Endodermal cell (in vitro differentiated cells): ENCODE data around the gene UVRAG. TPM values are rescaled to one million over a fixed set of nuclear protein-coding genes. Genes with fewer than 3 reads are reported as not detected.

Experiments used
- DNase-seq: peaks from one replicate; pipeline ENCODE4 v3.0.0-alpha.2; 2017
- H3K27ac ChIP-seq: 2 replicates; pipeline ENCODE4 v1.5.1; 2013; ENCODE audit warnings: mild to moderate bottlenecking, low read depth, low read length, moderate library complexity
- H3K27me3 ChIP-seq: 2 replicates; pipeline ENCODE4 v1.6.1; 2013; ENCODE audit warnings: mild to moderate bottlenecking, low read length, moderate library complexity; ENCODE audit not compliant: insufficient read depth, control insufficient read depth, poor library complexity, severe bottlenecking
- H3K36me3 ChIP-seq: 2 replicates; pipeline ENCODE4 v1.7.0; 2013; ENCODE audit warnings: mild to moderate bottlenecking, low read length, moderate library complexity; ENCODE audit not compliant: control insufficient read depth, insufficient read depth
- H3K4me1 ChIP-seq: one replicate; pipeline ENCODE4 v1.7.0; 2013; ENCODE audit warnings: low read length; ENCODE audit not compliant: control insufficient read depth, insufficient read depth
- H3K4me3 ChIP-seq: 2 replicates; pipeline ENCODE4 v1.5.1; 2013; ENCODE audit warnings: mild to moderate bottlenecking, low read length, moderate library complexity
- H3K9ac ChIP-seq: 2 replicates; pipeline ENCODE4 v1.6.1; 2013; ENCODE audit warnings: mild to moderate bottlenecking, low read length, moderate library complexity; ENCODE audit not compliant: poor library complexity, severe bottlenecking; ENCODE audit errors: extremely low read depth
- H3K9me3 ChIP-seq: 2 replicates; pipeline ENCODE4 v1.6.1; 2013; ENCODE audit warnings: mild to moderate bottlenecking, low read length, moderate library complexity; ENCODE audit not compliant: control insufficient read depth
- H3K27ac Mint-ChIP-seq: 2 replicates; pipeline ENCODE4 v1.8.0; 2020; ENCODE audit warnings: mixed read lengths
- H3K27me3 Mint-ChIP-seq: 2 replicates; pipeline ENCODE4 v1.8.0; 2021; ENCODE audit warnings: mild to moderate bottlenecking, mixed read lengths; ENCODE audit not compliant: insufficient read depth
- H3K36me3 Mint-ChIP-seq: 2 replicates; pipeline ENCODE4 v1.8.0; 2020; ENCODE audit warnings: low read depth, mixed read lengths
- H3K4me1 Mint-ChIP-seq: 2 replicates; pipeline ENCODE4 v1.8.0; 2020; ENCODE audit warnings: mixed read lengths
- H3K4me3 Mint-ChIP-seq: 2 replicates; pipeline ENCODE4 v1.8.0; 2020; ENCODE audit warnings: mild to moderate bottlenecking, moderate library complexity, mixed read lengths
- H3K9me3 Mint-ChIP-seq: 2 replicates; pipeline ENCODE4 v1.8.0; 2020; ENCODE audit warnings: mild to moderate bottlenecking, mixed read lengths
- CTCF ChIP-seq: fragments of 200-600 bp; sonication (generic); conservative IDR thresholded peaks from 2 replicates; pipeline ENCODE4 v1.5.0; 2021; ENCODE audit warnings: antibody characterized with exemption, mild to moderate bottlenecking
- WGBS, 2 experiments: methylation state at CpG; one replicate each; pipeline versions ENCODE4 v1.1.5 to v1.1.7; 2013; ENCODE audit warnings: missing lambda C conversion rate in 2 of 2, mixed read lengths in 1 of 2; ENCODE audit not compliant: insufficient coverage in 1 of 2, insufficient read length in 1 of 2; 5-methylcytosine and 5-hydroxymethylcytosine counted together
- total RNA-seq, 2 donors: library from RNA; stranded (reverse); fragmentation: NEBNext Ultra II Directional in 1 of 2; extraction: Animal tissue kit (Norgen Biotek cat#: 25700) in 1 of 2; gene quantifications; 2 replicates in 1 of 2; 3 replicates in 1 of 2; pipeline ENCODE4 v1.2.1, GENCODE V29; 2021

Gene UVRAG
- total RNA-seq, 2 donors from 2014 or later, result 19.7 to 34.9 TPM

- Mint-ChIP-seq H3K4me1 (peaks cover 5% of the 10 kb centered on the region), H3K36me3 (peaks cover 8% of the 10 kb centered on the region), H3K27ac (no peak overlapping the region), H3K9me3 (peaks cover 2% of the 10 kb centered on the region), H3K27me3 (no peaks in the 10 kb centered on the region), H3K4me3 (no peak overlapping the region)
- TF ChIP-seq CTCF, result no peak
- no peak overlapping the region for H3K9ac ChIP-seq
- no peaks in the 10 kb centered on the region for H3K9me3 ChIP-seq
- no peak overlapping the region for H3K4me3 ChIP-seq
- H3K27me3 ChIP-seq, result no peaks in the 10 kb centered on the region
- no peak overlapping the region for H3K27ac ChIP-seq
- no peaks in the 10 kb centered on the region for H3K36me3 ChIP-seq
- no peaks in the 10 kb centered on the region for H3K4me1 ChIP-seq
- no peak for DNase-seq
Measured at GRCh38 chr11:75845324-75845723, 30.3 kb downstream of the UVRAG start.

- Mint-ChIP-seq H3K36me3 (peaks cover 16% of the 10 kb centered on the region), H3K27ac (no peak overlapping the region), H3K9me3 (peaks cover 2% of the 10 kb centered on the region), H3K4me1 (peaks cover 4% of the 10 kb centered on the region), H3K27me3 (no peaks in the 10 kb centered on the region), H3K4me3 (no peak overlapping the region)
- no peak overlapping the region for H3K27ac ChIP-seq
- no peaks in the 10 kb centered on the region for H3K27me3 ChIP-seq
- no peaks in the 10 kb centered on the region for H3K9me3 ChIP-seq
- no peak for DNase-seq
- H3K4me3 ChIP-seq, result no peak overlapping the region
- H3K36me3 ChIP-seq, result peaks cover 7% of the 10 kb centered on the region
- H3K9ac ChIP-seq, result no peak overlapping the region
- H3K4me1 ChIP-seq, result no peaks in the 10 kb centered on the region
- no peak for TF ChIP-seq CTCF
Measured at GRCh38 chr11:75849894-75850293, 34.9 kb downstream of the UVRAG start.

- Histone ChIP-seq H3K9me3 (no peaks in the 10 kb centered on the region), H3K9ac (no peak overlapping the region), H3K27ac (no peak overlapping the region), H3K4me3 (no peak overlapping the region), H3K27me3 (no peaks in the 10 kb centered on the region), H3K4me1 (no peaks in the 10 kb centered on the region), H3K36me3 (peaks cover 7% of the 10 kb centered on the region)
- H3K27ac Mint-ChIP-seq, result no peak overlapping the region
- H3K4me1 Mint-ChIP-seq, result peaks cover 4% of the 10 kb centered on the region
- H3K4me3 Mint-ChIP-seq, result no peak overlapping the region
- no peak for TF ChIP-seq CTCF
- no peak for DNase-seq
- H3K9me3 Mint-ChIP-seq, result no peaks in the 10 kb centered on the region
- peaks cover 14% of the 10 kb centered on the region for H3K36me3 Mint-ChIP-seq
- H3K27me3 Mint-ChIP-seq, result no peaks in the 10 kb centered on the region
- WGBS, 2 experiments, result 89 to 100% methylated on average over 1 to 3 of the region's 3 CpGs
Measured at GRCh38 chr11:75850787-75851186, 35.8 kb downstream of the UVRAG start.
